ENCODE measurements around the gene INPP5F.

- TF ChIP-seq CTCF (IDR thresholded peaks at IDR 0.05) (no peak), POLR2A (IDR thresholded peaks at IDR 0.05) (no peak)
Measured at GRCh38 chr10:119832951-119833350, 107.1 kb downstream of the INPP5F start.

Data from heart left ventricle (tissue), 13 donors.